ENCODE data around the gene TECPR2.
"Not testable (repeated sequence)": the region's sequence is repeated elsewhere in the genome, so short reads cannot be mapped to it uniquely, and the experiment has no call there.

Gene TECPR2

DNA sequence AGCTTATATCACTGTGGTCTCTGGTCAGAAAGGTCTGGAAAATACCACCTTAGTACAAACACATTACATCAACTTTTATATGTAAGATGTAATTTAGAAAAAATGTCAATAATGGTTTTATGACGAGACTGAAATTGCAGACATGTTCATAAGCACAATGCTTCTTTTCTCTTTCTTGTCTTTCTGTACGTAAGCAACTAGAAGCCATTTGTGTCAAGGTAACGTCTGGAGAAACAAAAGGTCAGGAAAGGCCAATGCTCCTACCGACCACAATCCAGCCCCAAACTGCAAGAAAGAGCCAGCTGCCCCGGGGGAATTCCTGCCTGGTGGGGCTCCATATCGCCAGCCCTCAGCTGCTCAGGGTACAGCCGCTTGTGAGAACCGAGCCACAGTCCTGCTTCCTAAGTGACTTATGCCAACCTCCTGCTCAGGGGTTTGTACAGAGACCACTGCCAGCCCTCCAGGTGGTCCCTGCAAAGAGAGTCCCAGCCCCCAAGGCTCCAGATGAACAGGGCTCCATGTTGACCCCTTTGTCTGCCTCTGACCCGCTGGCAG, 36.9 kb upstream of the TECPR2 start:
- H3K36me3 Mint-ChIP-seq (ENCODE audit: low read depth) = peaks cover 6% of the 10 kb centered on the region
- DNase-seq (no peak), ATAC-seq (no peak)
- H3K27ac Mint-ChIP-seq = no peak overlapping the region
- H3K9me3 Mint-ChIP-seq = no peaks in the 10 kb centered on the region
- H3K27me3 Mint-ChIP-seq = no peaks in the 10 kb centered on the region
- no peak overlapping the region for H3K4me3 Mint-ChIP-seq
- H3K4me1 Mint-ChIP-seq = peaks cover 16% of the 10 kb centered on the region

DNA sequence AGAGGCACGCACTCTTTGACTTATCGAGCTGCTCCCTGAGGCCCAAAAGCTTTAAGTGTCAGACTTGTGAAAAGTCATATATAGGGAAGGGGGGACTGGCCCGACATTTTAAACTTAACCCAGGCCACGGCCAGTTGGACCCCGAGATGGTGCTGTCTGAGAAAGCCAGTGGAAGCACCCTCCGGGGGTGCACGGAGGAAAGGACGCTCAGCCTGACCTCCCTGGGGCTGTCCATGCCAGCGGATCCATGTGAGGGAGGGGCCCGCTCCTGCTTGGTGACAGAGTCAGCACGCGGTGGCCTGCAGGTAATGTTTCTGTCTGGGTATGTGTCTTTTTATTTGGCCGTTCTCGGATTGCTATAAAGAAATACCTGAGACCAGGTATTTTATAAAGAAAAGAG, 36.2 kb upstream of the TECPR2 start:
- DNase-seq = no peak
- H3K4me3 Mint-ChIP-seq = no peak overlapping the region
- no peaks in the 10 kb centered on the region for H3K9me3 Mint-ChIP-seq
- no peak overlapping the region for H3K27ac Mint-ChIP-seq
- H3K27me3 Mint-ChIP-seq = no peaks in the 10 kb centered on the region
- H3K4me1 Mint-ChIP-seq = peaks cover 8% of the 10 kb centered on the region
- peaks cover 4% of the 10 kb centered on the region for H3K36me3 Mint-ChIP-seq (ENCODE audit: low read depth)
- no peak for ATAC-seq

DNA sequence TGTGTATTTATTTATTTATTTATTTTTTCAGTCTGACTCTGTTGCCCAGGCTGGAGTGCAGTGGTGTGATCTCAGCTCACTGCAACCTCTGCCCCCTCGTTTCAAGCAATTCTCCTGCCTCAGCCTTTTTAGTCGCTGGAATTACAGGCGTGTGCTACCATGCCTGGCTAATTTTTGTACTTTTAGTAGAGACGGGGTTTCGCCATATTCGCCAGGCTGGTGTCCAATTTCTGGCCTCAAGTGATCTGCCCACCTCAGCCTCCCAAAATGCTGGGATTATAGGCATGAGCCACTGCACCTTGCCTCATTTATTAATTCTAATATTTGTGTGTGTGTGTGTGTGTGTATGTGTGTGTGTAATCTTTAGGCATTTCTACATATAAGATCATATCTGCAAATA, 33.4 kb upstream of the TECPR2 start:
- not testable (repeated sequence) for DNase-seq, H3K4me3 Mint-ChIP-seq, H3K4me1 Mint-ChIP-seq, H3K27me3 Mint-ChIP-seq, ATAC-seq, H3K27ac Mint-ChIP-seq, H3K9me3 Mint-ChIP-seq
- peaks cover 13% of the 10 kb centered on the region for H3K36me3 Mint-ChIP-seq (ENCODE audit: low read depth)

DNA sequence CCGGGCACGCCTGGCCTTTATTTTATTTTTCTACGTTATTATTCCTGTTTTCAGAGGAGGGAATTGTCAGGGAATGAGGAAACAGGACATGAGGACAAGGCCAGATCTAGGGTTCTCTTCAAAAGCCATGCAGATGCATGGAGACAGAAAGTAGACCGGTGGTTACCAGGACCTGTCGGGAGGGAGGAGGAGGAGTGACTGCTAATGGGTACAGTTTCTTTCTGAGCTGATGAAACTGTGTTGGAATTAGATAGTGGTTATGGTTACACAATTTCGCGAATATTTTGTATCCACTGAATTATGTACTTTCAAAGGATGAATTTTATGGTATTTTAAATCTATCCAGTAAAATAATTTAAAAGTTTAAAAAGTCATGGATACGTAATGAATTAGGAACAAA, 31.9 kb upstream of the TECPR2 start:
- no peaks in the 10 kb centered on the region for H3K9me3 Mint-ChIP-seq
- DNase-seq = no peak
- peaks cover 21% of the 10 kb centered on the region for H3K36me3 Mint-ChIP-seq (ENCODE audit: low read depth)
- no peaks in the 10 kb centered on the region for H3K4me1 Mint-ChIP-seq
- ATAC-seq = no peak
- H3K27me3 Mint-ChIP-seq = no peaks in the 10 kb centered on the region
- no peak overlapping the region for H3K4me3 Mint-ChIP-seq
- H3K27ac Mint-ChIP-seq = no peak overlapping the region

DNA sequence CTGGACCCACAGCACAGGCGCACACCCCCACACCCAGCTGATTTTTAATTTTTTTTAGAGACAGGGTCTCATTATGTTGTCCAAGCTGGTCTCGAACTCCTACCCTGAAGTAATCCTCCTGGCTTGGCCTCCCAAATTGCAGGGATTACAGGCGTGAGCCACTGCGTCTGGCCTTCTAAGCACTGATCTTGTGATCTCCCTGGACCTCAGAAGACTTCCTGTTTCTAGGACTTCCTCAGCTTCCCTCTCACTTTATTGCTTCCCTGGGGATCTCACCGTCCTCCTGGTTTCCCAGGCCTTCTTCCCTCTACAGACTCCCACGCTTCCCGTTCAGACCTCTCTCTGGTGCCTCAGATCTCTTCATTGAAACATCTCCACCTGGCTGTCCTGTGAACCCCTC, 29.4 kb upstream of the TECPR2 start:
- Mint-ChIP-seq H3K27ac (no peak overlapping the region), H3K4me3 (no peak overlapping the region), H3K27me3 (no peaks in the 10 kb centered on the region), H3K4me1 (no peaks in the 10 kb centered on the region), H3K9me3 (no peaks in the 10 kb centered on the region), H3K36me3 (ENCODE audit: low read depth) (peaks cover 27% of the 10 kb centered on the region)
- ATAC-seq = no peak
- no peak for DNase-seq

DNA sequence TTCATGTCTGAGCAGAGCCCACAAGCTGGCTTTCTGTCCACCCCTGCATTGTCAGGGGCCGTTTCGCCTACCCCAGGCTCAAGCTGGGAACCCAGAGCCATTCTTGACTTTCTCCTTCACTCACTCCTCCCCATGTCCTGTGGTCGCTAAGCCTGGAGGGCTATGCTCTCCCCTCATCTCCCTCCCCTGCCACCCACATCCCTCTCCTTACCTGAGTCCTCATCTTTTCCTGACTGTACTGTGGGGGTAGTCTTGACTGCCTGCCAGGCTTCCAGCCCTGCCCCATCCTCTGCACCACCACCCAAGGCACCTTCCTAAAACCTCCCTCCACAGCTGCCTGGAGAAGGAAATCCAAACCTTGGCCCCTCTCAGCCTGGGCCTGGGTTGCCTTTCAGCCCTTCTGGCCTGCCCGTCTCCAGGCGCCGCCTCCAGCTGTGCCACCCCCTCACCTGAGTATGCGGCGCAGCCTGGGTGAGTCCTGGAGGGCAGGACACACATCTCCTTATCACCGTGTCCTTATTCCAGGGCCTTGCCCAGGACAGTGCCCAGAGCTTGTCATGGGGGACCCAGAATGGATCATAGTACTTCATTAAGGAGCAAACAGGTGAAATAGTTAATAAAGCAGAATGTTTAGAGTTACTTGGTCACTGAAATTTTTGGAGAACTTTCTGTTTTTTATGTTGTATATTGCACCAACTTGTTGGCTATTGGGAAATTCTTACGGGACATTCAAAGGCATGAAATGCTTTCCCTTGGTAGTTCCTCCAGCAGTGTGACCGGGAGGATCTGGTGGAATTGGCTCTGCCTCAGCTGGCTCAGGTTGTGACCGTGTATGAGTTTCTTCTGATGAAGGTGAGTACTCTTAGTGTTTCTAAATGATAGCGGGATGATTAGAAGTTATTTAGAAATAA, 28.7 kb upstream of the TECPR2 start:
- ATAC-seq (no peak), DNase-seq (no peak)
- Mint-ChIP-seq H3K27me3 (no peaks in the 10 kb centered on the region), H3K4me1 (no peaks in the 10 kb centered on the region), H3K27ac (no peak overlapping the region), H3K4me3 (no peak overlapping the region), H3K9me3 (no peaks in the 10 kb centered on the region), H3K36me3 (ENCODE audit: low read depth) (peaks cover 32% of the 10 kb centered on the region)

DNA sequence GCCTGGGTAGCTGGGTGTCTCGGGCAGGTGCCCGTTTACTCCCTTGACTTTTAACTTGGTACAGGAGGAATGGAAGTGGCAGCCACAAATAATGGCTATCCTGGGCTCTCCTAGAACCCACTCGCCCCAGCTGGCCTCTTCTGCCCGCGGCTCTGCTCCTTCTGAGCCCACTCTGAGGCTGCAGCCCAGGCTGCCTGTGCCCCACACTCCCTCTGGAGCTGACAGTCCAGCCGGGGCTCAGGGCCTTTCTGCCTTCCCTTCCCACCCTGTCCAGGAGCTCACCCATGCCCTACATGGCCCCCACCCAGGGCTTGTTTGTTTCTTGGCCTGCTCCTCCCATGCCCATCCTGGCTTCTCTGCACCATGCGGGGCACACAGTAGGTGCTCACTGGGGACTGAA, 27.6 kb upstream of the TECPR2 start:
- Mint-ChIP-seq H3K27ac (no peak overlapping the region), H3K27me3 (no peaks in the 10 kb centered on the region), H3K4me3 (no peak overlapping the region), H3K4me1 (no peaks in the 10 kb centered on the region), H3K9me3 (no peaks in the 10 kb centered on the region), H3K36me3 (ENCODE audit: low read depth) (peaks cover 32% of the 10 kb centered on the region)
- DNase-seq (no peak), ATAC-seq (no peak)

DNA sequence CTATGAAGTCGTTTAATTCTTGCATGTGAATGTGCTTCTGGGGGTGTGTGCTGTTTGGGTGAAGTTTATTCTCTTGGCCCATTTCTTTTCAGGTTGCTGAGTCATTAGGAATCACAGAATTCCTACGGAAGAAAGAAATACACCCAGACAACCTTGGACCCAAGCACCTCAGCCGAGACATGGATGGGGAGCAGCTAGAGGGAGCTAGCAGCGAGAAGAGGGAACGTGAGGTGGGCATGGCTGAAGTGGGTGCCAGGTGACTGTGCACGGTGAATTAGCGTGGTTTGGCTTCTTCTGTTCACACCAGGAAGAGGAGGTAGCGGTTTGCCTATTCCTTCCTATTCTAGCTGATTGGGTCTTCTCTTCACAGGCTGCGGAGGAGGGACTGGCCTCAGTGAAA, 24.0 kb upstream of the TECPR2 start:
- Mint-ChIP-seq H3K27me3 (no peaks in the 10 kb centered on the region), H3K27ac (no peak overlapping the region), H3K36me3 (ENCODE audit: low read depth) (peaks cover 38% of the 10 kb centered on the region), H3K9me3 (no peaks in the 10 kb centered on the region), H3K4me1 (no peaks in the 10 kb centered on the region), H3K4me3 (no peak overlapping the region)
- ATAC-seq (no peak), DNase-seq (no peak)

DNA sequence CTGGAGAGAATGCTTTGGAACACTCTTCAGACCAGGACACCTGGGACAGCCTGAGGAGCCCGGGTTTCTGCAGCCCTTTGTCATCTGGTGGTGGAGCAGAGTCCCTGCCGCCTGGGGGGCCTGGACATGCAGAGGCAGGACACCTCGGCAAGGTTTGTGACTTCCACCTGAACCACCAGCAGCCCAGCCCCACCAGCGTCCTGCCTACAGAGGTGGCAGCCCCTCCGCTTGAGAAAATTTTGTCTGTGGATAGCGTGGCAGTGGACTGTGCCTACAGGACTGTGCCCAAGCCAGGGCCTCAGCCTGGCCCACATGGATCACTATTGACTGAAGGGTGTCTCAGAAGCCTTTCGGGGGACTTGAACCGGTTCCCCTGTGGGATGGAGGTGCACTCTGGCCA, 21.2 kb upstream of the TECPR2 start:
- ATAC-seq = no peak
- peaks cover 30% of the 10 kb centered on the region for H3K36me3 Mint-ChIP-seq (ENCODE audit: low read depth)

DNA sequence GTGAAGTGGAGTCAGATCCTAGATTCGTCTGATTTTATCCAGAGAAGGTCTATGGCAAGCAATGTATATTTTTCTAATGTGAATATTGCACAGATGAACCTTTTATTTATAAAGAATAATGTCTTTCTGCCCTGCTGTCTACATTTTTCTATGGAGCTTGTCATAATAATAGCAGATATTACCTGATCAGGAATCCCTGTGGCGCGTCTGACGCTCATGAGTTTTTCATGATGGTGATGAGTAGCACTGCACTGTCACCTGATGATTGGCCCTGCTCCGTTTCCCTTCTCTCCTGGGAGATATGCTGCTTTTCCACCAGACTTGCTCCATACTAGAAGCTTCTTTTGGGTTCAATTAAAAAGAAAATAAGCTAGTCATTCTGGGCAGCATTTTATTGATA, 20.5 kb upstream of the TECPR2 start:
- H3K4me1 Mint-ChIP-seq = no peaks in the 10 kb centered on the region
- H3K27ac Mint-ChIP-seq = no peak overlapping the region
- H3K9me3 Mint-ChIP-seq = no peaks in the 10 kb centered on the region
- H3K36me3 Mint-ChIP-seq (ENCODE audit: low read depth) = peaks cover 25% of the 10 kb centered on the region
- H3K27me3 Mint-ChIP-seq = no peaks in the 10 kb centered on the region
- DNase-seq (no peak), ATAC-seq (no peak)
- no peak overlapping the region for H3K4me3 Mint-ChIP-seq

More for the DNA sequence above, 21.2 kb upstream of the TECPR2 start:
- Mint-ChIP-seq H3K4me3 (no peak overlapping the region), H3K27ac (no peak overlapping the region), H3K4me1 (no peaks in the 10 kb centered on the region), H3K27me3 (no peaks in the 10 kb centered on the region), H3K9me3 (no peaks in the 10 kb centered on the region)
- DNase-seq = no peak

DNA sequence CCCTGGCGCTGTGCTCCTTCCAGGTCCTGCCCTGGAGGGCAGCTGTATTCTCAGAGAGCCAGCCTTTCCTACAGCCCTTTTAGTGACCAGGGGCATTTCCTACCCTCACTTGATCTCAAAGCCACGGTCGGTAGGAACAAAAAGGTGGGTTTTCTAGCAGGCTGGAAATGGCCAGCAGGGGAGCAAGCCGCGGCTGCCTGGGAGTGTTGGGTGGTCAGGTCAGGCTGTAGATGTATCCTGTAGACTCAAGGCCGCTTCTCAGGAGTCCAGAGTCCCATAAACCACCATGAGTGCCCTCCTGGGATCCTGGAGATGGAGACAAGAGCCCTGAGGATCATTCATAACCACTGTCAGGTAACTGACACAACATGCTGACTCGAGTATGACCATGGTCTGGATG, 18.7 kb upstream of the TECPR2 start:
- H3K4me3 Mint-ChIP-seq = no peak overlapping the region
- H3K36me3 Mint-ChIP-seq (ENCODE audit: low read depth) = peaks cover 26% of the 10 kb centered on the region
- ATAC-seq = no peak
- H3K27ac Mint-ChIP-seq = no peak overlapping the region
- H3K4me1 Mint-ChIP-seq = no peaks in the 10 kb centered on the region
- H3K27me3 Mint-ChIP-seq = no peaks in the 10 kb centered on the region
- DNase-seq = no peak
- no peaks in the 10 kb centered on the region for H3K9me3 Mint-ChIP-seq

DNA sequence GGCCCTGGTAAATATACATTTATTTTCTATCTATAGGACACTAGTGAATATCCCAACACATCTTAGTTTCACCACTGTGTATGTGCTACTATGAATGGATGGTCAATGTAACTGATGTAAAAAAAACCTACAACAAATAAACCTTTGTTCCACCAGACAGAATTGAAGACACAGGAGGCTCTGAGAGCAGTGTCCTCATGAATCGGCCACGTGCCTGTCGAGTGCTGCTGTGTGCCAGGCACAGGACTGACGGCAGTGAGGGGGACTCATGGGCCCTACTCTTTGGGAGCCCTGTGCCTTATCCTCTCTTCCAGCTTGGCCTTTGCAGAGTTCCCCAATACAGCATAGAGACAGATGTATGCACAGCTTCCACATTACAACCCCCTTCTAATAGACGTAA, 18.3 kb upstream of the TECPR2 start:
- no peaks in the 10 kb centered on the region for H3K9me3 Mint-ChIP-seq
- peaks cover 27% of the 10 kb centered on the region for H3K36me3 Mint-ChIP-seq (ENCODE audit: low read depth)
- no peaks in the 10 kb centered on the region for H3K4me1 Mint-ChIP-seq
- no peak for ATAC-seq
- H3K27ac Mint-ChIP-seq = no peak overlapping the region
- H3K4me3 Mint-ChIP-seq = no peak overlapping the region
- DNase-seq = no peak
- no peaks in the 10 kb centered on the region for H3K27me3 Mint-ChIP-seq

DNA sequence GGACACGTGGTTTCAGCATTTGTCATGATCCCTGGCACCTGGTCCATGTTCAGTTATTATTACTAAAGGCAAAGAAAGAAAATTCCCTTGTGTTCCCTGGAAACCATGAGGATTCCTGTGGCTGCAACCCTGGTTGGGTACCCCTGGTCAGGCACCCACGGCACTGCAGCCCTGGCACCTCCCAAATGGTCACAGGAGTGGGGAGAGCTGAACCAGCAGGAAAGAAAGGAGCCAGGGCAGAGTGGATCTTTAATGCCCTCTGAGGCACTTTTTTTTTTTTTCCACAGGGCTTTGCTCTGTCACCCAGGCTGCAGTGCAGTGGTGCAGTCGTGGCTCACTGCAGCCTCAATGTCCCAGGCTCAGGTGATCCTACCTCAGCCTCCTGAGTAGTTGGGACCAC, 17.5 kb upstream of the TECPR2 start:
- Mint-ChIP-seq H3K27ac (no peak overlapping the region), H3K9me3 (no peaks in the 10 kb centered on the region), H3K4me3 (no peak overlapping the region), H3K4me1 (no peaks in the 10 kb centered on the region), H3K27me3 (no peaks in the 10 kb centered on the region), H3K36me3 (ENCODE audit: low read depth) (peaks cover 29% of the 10 kb centered on the region)
- DNase-seq = no peak
- ATAC-seq = no peak

DNA sequence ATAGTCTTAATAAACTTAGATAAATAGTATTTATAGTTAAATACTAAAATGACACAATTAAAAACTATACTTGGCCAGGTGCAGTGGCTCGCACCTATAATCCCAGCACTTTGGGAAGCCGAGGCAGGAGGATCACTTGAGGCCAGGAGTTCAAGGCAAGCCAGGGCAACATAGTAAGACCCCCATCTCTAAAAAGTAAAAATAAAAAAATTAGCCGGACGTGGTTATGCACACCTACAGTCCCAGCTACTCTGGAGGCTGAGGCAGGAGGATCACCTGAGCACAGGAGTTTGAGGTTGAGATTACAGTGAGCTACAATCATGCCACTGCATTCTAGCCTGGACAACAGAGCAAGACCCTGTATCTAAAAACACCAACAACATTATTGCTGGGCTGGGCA, 16.1 kb upstream of the TECPR2 start:
- ATAC-seq (no peak), DNase-seq (no peak)
- Mint-ChIP-seq H3K36me3 (ENCODE audit: low read depth) (peaks cover 27% of the 10 kb centered on the region), H3K4me3 (no peak overlapping the region), H3K9me3 (no peaks in the 10 kb centered on the region), H3K4me1 (no peaks in the 10 kb centered on the region), H3K27me3 (no peaks in the 10 kb centered on the region), H3K27ac (no peak overlapping the region)

DNA sequence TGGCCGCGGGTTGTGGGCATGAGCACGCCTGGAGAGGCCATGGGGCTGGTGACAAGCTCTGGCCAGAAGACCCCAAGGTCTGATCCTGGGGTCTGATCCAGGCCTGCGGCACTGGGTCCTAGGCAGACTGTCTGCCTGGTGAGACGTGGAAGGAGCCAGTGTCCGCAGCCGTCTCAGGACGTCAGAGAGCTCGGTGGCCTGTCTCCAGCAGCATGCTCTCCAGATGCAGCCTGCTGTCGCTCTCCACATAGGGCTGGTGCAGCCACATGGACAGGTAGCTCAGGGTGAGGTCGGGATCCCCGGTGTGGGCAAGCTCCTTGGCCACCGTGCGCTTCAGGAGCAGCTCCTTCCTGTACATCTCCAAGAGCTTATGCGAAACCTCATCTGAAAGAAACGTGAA, 14.4 kb upstream of the TECPR2 start:
- ATAC-seq = no peak
- peaks cover 23% of the 10 kb centered on the region for H3K36me3 Mint-ChIP-seq (ENCODE audit: low read depth)
- no peak overlapping the region for H3K27ac Mint-ChIP-seq
- H3K4me3 Mint-ChIP-seq = no peak overlapping the region
- no peak for DNase-seq
- no peaks in the 10 kb centered on the region for H3K9me3 Mint-ChIP-seq
- no peaks in the 10 kb centered on the region for H3K27me3 Mint-ChIP-seq
- peaks cover 7% of the 10 kb centered on the region for H3K4me1 Mint-ChIP-seq

All from activated naive CD8-positive, alpha-beta T cell treated with anti-CD3 and anti-CD28 coated beads, Interleukin-2, amount 50 U/mL, for 24 hours (primary cell).